H1 (cell line): ENCODE measurements around the gene SAE1. TPM values are rescaled to one million over a fixed set of nuclear protein-coding genes. Genes with fewer than 3 reads are reported as not detected.

Experiments
- CTCF ChIA-PET: fragments of 300-600 bp; sonication (Branson Sonifier 250); formaldehyde crosslinking; loops from one replicate; lab custom pipeline; 2021; ENCODE audit not compliant: partially characterized antibody; lab: Charles Lee
- POLR2A ChIA-PET: fragments of 300-600 bp; sonication (Branson Sonifier 250); formaldehyde crosslinking; loops from one replicate; lab custom pipeline; 2021; ENCODE audit warnings: inconsistent platforms; ENCODE audit not compliant: partially characterized antibody; lab: Charles Lee
- DNase-seq, 2 experiments: peaks; one replicate each; pipeline versions ENCODE4 v3.0.0 to v3.0.0-alpha.2; 2010 to 2022; ENCODE audit warnings: low spot score in 2 of 2, low read depth in 1 of 2, mixed read lengths in 1 of 2
- FAIRE-seq: peaks from 2 replicates; lab custom pipeline; 2011; peaks lifted over from hg19 to GRCh38; lab: Jason Lieb, UNC
- H2AFZ ChIP-seq: 2 replicates; pipeline ENCODE4 v1.8.1; 2012; ENCODE audit warnings: low read length, inconsistent platforms
- H2AK5ac ChIP-seq: 2 replicates; pipeline ENCODE4 v1.6.1; 2013; ENCODE audit warnings: low read depth, low read length
- H2BK120ac ChIP-seq: replicated peaks from 2 replicates; pipeline ENCODE3; 2013; ENCODE audit warnings: low read depth, low read length, inconsistent platforms
- H2BK12ac ChIP-seq: 2 replicates; pipeline ENCODE4 v1.6.1; 2013; ENCODE audit warnings: low read depth, low read length
- H2BK15ac ChIP-seq: 2 replicates; pipeline ENCODE4 v1.6.1; 2013; ENCODE audit warnings: low read length
- H2BK20ac ChIP-seq: 2 replicates; pipeline ENCODE4 v1.6.1; 2013; ENCODE audit warnings: low read length
- H2BK5ac ChIP-seq: 2 replicates; pipeline ENCODE4 v1.6.1; 2013; ENCODE audit warnings: low read depth, low read length
- H3K14ac ChIP-seq: 2 replicates; pipeline ENCODE4 v1.6.1; 2013; ENCODE audit warnings: inconsistent platforms; ENCODE audit not compliant: insufficient read length
- H3K18ac ChIP-seq: 2 replicates; pipeline ENCODE4 v1.6.1; 2013; ENCODE audit warnings: low read length; ENCODE audit errors: extremely low read depth
- H3K23ac ChIP-seq: 2 replicates; pipeline ENCODE4 v1.6.1; 2013; ENCODE audit warnings: inconsistent platforms; ENCODE audit not compliant: insufficient read length
- H3K23me2 ChIP-seq: 2 replicates; pipeline ENCODE4 v1.6.1; 2013; ENCODE audit warnings: low read depth, low read length
- H3K27ac ChIP-seq: 2 replicates; pipeline ENCODE4 v1.6.1; 2011; ENCODE audit warnings: low read depth, low read length, inconsistent platforms
- H3K27me3 ChIP-seq, 4 experiments: replicated peaks in 1 of 4; 1 replicate in 1 of 4; 2 replicates in 3 of 4; pipeline versions ENCODE4 v1.6.1 to v1.8.1; 2011 to 2013; ENCODE audit warnings: low read length in 3 of 4, mild to moderate bottlenecking in 3 of 4, inconsistent platforms in 2 of 4, mixed read lengths in 2 of 4, moderate library complexity in 1 of 4; ENCODE audit not compliant: control insufficient read depth in 3 of 4, insufficient read depth in 3 of 4; ENCODE audit errors: extremely low read depth in 1 of 4
- H3K36me3 ChIP-seq, 4 experiments: 2 replicates each; pipeline versions ENCODE4 v1.6.1 to v1.8.1; 2011 to 2013; ENCODE audit warnings: mild to moderate bottlenecking in 4 of 4, low read length in 3 of 4, moderate library complexity in 2 of 4, control low read depth in 1 of 4, inconsistent platforms in 1 of 4; ENCODE audit not compliant: insufficient read depth in 4 of 4, control insufficient read depth in 2 of 4
- H3K4ac ChIP-seq: replicated peaks from 2 replicates; pipeline ENCODE3; 2013; ENCODE audit warnings: low read length, low read depth, mixed read lengths, inconsistent platforms; ENCODE audit not compliant: insufficient read length
- H3K4me1 ChIP-seq, 4 experiments: replicated peaks in 1 of 4; 1 replicate in 1 of 4; 2 replicates in 3 of 4; pipeline versions ENCODE4 v1.6.1 to v1.8.1; 2011 to 2013; ENCODE audit warnings: low read length in 3 of 4, inconsistent platforms in 2 of 4, mixed read lengths in 1 of 4; ENCODE audit not compliant: insufficient read depth in 4 of 4, control insufficient read depth in 3 of 4
- H3K4me2 ChIP-seq, 2 experiments: 2 replicates each; pipeline versions ENCODE4 v1.6.1 to v1.8.1; 2011 to 2013; ENCODE audit warnings: low read depth in 2 of 2, low read length in 2 of 2, control low read depth in 1 of 2, inconsistent platforms in 1 of 2, mild to moderate bottlenecking in 1 of 2; ENCODE audit not compliant: insufficient read depth in 1 of 2
- H3K4me3 ChIP-seq, 4 experiments: fragments of 200-600, 300-600 bp in 1 of 4; sonication (generic), shearing (Covaris generic), sonication (Bioruptor Twin) in 1 of 4; 2 replicates each; pipeline versions ENCODE4 v1.5.1 to v1.8.1; 2011 to 2016; ENCODE audit warnings: low read length in 4 of 4, low read depth in 3 of 4, control low read depth in 2 of 4, inconsistent platforms in 2 of 4, mild to moderate bottlenecking in 2 of 4, mixed read lengths in 1 of 4, moderate library complexity in 1 of 4; ENCODE audit not compliant: insufficient read depth in 2 of 4; ENCODE audit errors: extremely low read depth in 1 of 4
- H3K56ac ChIP-seq: replicated peaks from 2 replicates; pipeline ENCODE3; 2013; ENCODE audit warnings: low read depth, mild to moderate bottlenecking, mixed read lengths, low read length, inconsistent platforms; ENCODE audit not compliant: insufficient read length
- H3K79me1 ChIP-seq: 2 replicates; pipeline ENCODE4 v1.6.1; 2013; ENCODE audit warnings: low read depth, low read length, control low read depth
- H3K79me2 ChIP-seq, 2 experiments: 2 replicates each; pipeline versions ENCODE4 v1.6.1 to v1.8.1; 2012 to 2013; ENCODE audit warnings: low read length in 2 of 2, mild to moderate bottlenecking in 2 of 2, inconsistent platforms in 1 of 2; ENCODE audit not compliant: insufficient read depth in 2 of 2, control insufficient read depth in 1 of 2
- H3K9ac ChIP-seq, 4 experiments: replicated peaks in 1 of 4; 1 replicate in 1 of 4; 2 replicates in 3 of 4; pipeline versions ENCODE4 v1.6.1 to v1.8.1; 2011 to 2013; ENCODE audit warnings: low read depth in 3 of 4, low read length in 3 of 4, control low read depth in 2 of 4, mild to moderate bottlenecking in 2 of 4, moderate library complexity in 2 of 4, inconsistent platforms in 1 of 4; ENCODE audit errors: extremely low read depth in 1 of 4
- H3K9me3 ChIP-seq, 2 experiments: 2 replicates each; pipeline versions ENCODE4 v1.6.1 to v1.8.1; 2012 to 2013; ENCODE audit warnings: mild to moderate bottlenecking in 2 of 2, moderate library complexity in 2 of 2, control low read depth in 1 of 2, inconsistent platforms in 1 of 2, low read depth in 1 of 2, low read length in 1 of 2, mixed read lengths in 1 of 2; ENCODE audit not compliant: insufficient read depth in 2 of 2
- H4K20me1 ChIP-seq, 2 experiments: replicated peaks in 1 of 2; 2 replicates each; pipeline versions ENCODE3 to v1.8.1; 2011 to 2013; ENCODE audit warnings: inconsistent platforms in 2 of 2, low read length in 2 of 2, mild to moderate bottlenecking in 1 of 2; ENCODE audit not compliant: insufficient read depth in 2 of 2, control insufficient read depth in 1 of 2
- H4K5ac ChIP-seq: 2 replicates; pipeline ENCODE4 v1.6.1; 2013; ENCODE audit warnings: low read length, low read depth, mixed read lengths, inconsistent platforms; ENCODE audit not compliant: insufficient read length
- H4K8ac ChIP-seq: 2 replicates; pipeline ENCODE4 v1.8.0; 2013; ENCODE audit warnings: mild to moderate bottlenecking, moderate library complexity, low read length, inconsistent platforms; ENCODE audit not compliant: insufficient read depth; ENCODE audit errors: extremely low read depth
- H4K91ac ChIP-seq: replicated peaks from 2 replicates; pipeline ENCODE3; 2013; ENCODE audit warnings: low read length, mixed read lengths, inconsistent platforms; ENCODE audit not compliant: insufficient read length
- CHD2 ChIP-seq: IDR thresholded peaks from 2 replicates; pipeline ENCODE4 v1.6.1; 2012; ENCODE audit warnings: low read length, improper control_type of control experiment
- CTCF ChIP-seq, 3 experiments: IDR thresholded peaks; 1 replicate in 2 of 3; 2 replicates in 1 of 3; pipeline versions ENCODE4 v1.5.1 to v1.6.1; 2011; ENCODE audit warnings: low read length in 3 of 3, mild to moderate bottlenecking in 3 of 3, inconsistent platforms in 2 of 3, low read depth in 1 of 3, moderate library complexity in 1 of 3; ENCODE audit not compliant: insufficient read depth in 1 of 3; ENCODE audit errors: control extremely low read depth in 1 of 3
- GTF2F1 ChIP-seq: IDR thresholded peaks from 2 replicates; pipeline ENCODE4 v1.6.1; 2012; ENCODE audit warnings: low read depth, low read length, improper control_type of control experiment, borderline replicate concordance
- HDAC6 ChIP-seq: IDR thresholded peaks from one replicate; pipeline ENCODE4 v1.7.1; 2012; ENCODE audit warnings: low read depth, mild to moderate bottlenecking, inconsistent platforms, low read length, moderate library complexity
- NRF1 ChIP-seq: IDR thresholded peaks from 2 replicates; pipeline ENCODE4 v1.6.1; 2011; ENCODE audit warnings: mild to moderate bottlenecking, low read depth, low read length, improper control_type of control experiment
- SP4 ChIP-seq: IDR thresholded peaks from 2 replicates; pipeline ENCODE4 v1.6.1; 2012; ENCODE audit warnings: low read length, inconsistent platforms
- SRF ChIP-seq: IDR thresholded peaks from 2 replicates; pipeline ENCODE4 v1.6.1; 2011; ENCODE audit warnings: mild to moderate bottlenecking, low read depth, low read length, moderate library complexity
- TAF1 ChIP-seq: IDR thresholded peaks from 2 replicates; pipeline ENCODE4 v1.6.1; 2011; ENCODE audit warnings: mild to moderate bottlenecking, low read depth, low read length
- TCF12 ChIP-seq: IDR thresholded peaks from 2 replicates; pipeline ENCODE4 v1.6.1; 2011; ENCODE audit warnings: low read depth, mild to moderate bottlenecking, low read length
- WGBS, 2 experiments: shearing (Covaris generic) in 1 of 2; methylation state at CpG; one replicate each; pipeline versions ENCODE4 v1.1.6 to v1.1.7; 2013 to 2015; ENCODE audit warnings: low lambda C conversion rate in 2 of 2, mixed read lengths in 2 of 2, inconsistent platforms in 1 of 2, low coverage in 1 of 2, missing lambda C conversion rate in 1 of 2; ENCODE audit not compliant: insufficient replicate concordance in 2 of 2, insufficient coverage in 1 of 2, insufficient read length in 1 of 2; ENCODE audit errors: extremely low coverage in 1 of 2, missing lambda C conversion rate in 1 of 2; 5-methylcytosine and 5-hydroxymethylcytosine counted together
- polyA plus RNA-seq, 7 experiments: library from polyadenylated mRNA; depleted of rRNA in 3 of 7; stranded (reverse) in 5 of 7; unstranded in 2 of 7; fragments of >200 nt in 5 of 7; fragments of 200-250 nt in 2 of 7; gene quantifications; 1 replicate in 5 of 7; 2 replicates in 1 of 7; 4 replicates in 1 of 7; pipeline versions ENCODE4 v1.2.1 to v1.2.3, GENCODE V29; 2011 to 2013; ENCODE audit warnings: missing spikeins in 2 of 7, mixed read lengths in 2 of 7
- total RNA-seq: library from RNA; stranded (reverse); fragmentation: NEBNext Ultra II Directional; extraction: Animal tissue kit (Norgen Biotek cat#: 25700); gene quantifications from 2 replicates; pipeline ENCODE4 v1.2.1, GENCODE V29; 2021
- TF ChIP-seq, protein P1 (sequence below): IDR thresholded peaks from 2 replicates; pipeline ENCODE4 v1.6.1; 2011; ENCODE audit warnings: low read depth, mild to moderate bottlenecking, low read length; ENCODE audit not compliant: insufficient read depth

Gene SAE1
- total and polyA plus RNA-seq, 2 of the 8 experiments (the other 6 are each of a cell fraction or from before 2014, with no cell fraction given): 213 to 268 TPM

- FAIRE-seq: no peak
- peaks cover 6 to 47% of the 10 kb centered on the region in 2 experiments; a peak in 3 of 4 replicates for H3K79me2 ChIP-seq
- TF ChIP-seq SRF (no peak), GTF2F1 (no peak), SP4 (no peak), CHD2 (no peak), NRF1 (no peak), TAF1 (no peak), TCF12 (no peak), HDAC6 (no peak), CTCF (IDR thresholded peaks at IDR 0.05; ENCODE audit: control extremely low read depth in 1 of 3, insufficient read depth in 1 of 3, low read depth in 1 of 3, low read length in 3 of 3) (no peak)
- TF ChIP-seq, protein P1, sequence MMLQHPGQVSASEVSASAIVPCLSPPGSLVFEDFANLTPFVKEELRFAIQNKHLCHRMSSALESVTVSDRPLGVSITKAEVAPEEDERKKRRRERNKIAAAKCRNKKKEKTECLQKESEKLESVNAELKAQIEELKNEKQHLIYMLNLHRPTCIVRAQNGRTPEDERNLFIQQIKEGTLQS: no peak
Observed at GRCh38 chr19:47158367-47158791, 27.7 kb downstream of the SAE1 start.

More at GRCh38 chr19:47158367-47158791, 27.7 kb downstream of the SAE1 start:
- H3K9me3 ChIP-seq: no peaks in the 10 kb centered on the region
- peak overlapping the region; percentile 72 for H2AK5ac ChIP-seq
- H2BK15ac ChIP-seq: 0 out of 2 replicates have a peak overlapping the region, but pooled peaks have one; percentile 62
- no peak overlapping the region for H4K8ac ChIP-seq
- no peak overlapping the region for H2AFZ ChIP-seq
- H3K27ac ChIP-seq: peak overlapping the region; percentile 82
- H4K20me1 ChIP-seq: peaks cover 1 to 3% of the 10 kb centered on the region in 2 experiments
- WGBS, 2 experiments: 83% methylated on average over 8 of the region's 8 CpGs; no CpG with 5 or more reads in 1 of the 2 experiments
- H3K4me1 ChIP-seq: peaks cover 13 to 21% (median 19%) of the 10 kb centered on the region in 4 experiments
- H3K14ac ChIP-seq: no peak overlapping the region
- H2BK5ac ChIP-seq: peak overlapping the region; percentile 93
- H3K23ac ChIP-seq: no peak overlapping the region
- CTCF ChIA-PET: interaction anchor here (0.5 to 2.5 kb wide), 8 partner anchors 9 to 86 kb away, joined by 3 to 14 read pairs (median 4); no protein-coding TSS in a partner anchor
- peak overlapping the region; percentile 55 for H3K4ac ChIP-seq
- H3K4me2 ChIP-seq: peak overlapping the region; percentile 69
- no peak overlapping the region for H3K56ac ChIP-seq
- no peaks in the 10 kb centered on the region; the same call in 1 of the 2 replicates for H3K23me2 ChIP-seq
- no peaks in the 10 kb centered on the region for H3K27me3 ChIP-seq
- peak overlapping the region; percentile 30 for H2BK120ac ChIP-seq
- H3K9ac ChIP-seq: peak overlapping the region in 3 of 4 experiments; percentile 25 to 77 (median 44); a peak in 6 of 7 replicates
- peaks cover 19 to 83% (median 37%) of the 10 kb centered on the region in 4 experiments; a peak in 7 of 8 replicates for H3K36me3 ChIP-seq
- peak overlapping the region; percentile 45 for H4K91ac ChIP-seq
- H3K18ac ChIP-seq: peak overlapping the region; percentile 89
- H2BK12ac ChIP-seq: peak overlapping the region; percentile 73
- no peak for DNase-seq
- POLR2A ChIA-PET: interaction anchor here (0.8 to 9.1 kb wide), 17 partner anchors 9 to 370 kb away, joined by 3 to 98 read pairs (median 7); partner anchors contain the start of genes CCDC9, SAE1, SLC1A5 and ZC3H4
- H2BK20ac ChIP-seq: peak overlapping the region; percentile 13
- peak overlapping the region in 1 of 4 experiments; percentile 36; a peak in 1 of 8 replicates for H3K4me3 ChIP-seq
- peak overlapping the region; percentile 60 for H4K5ac ChIP-seq
- H3K79me1 ChIP-seq: no peaks in the 10 kb centered on the region; the same call in 1 of the 2 replicates
